HepG2 (cell line): ENCODE results near the gene METTL1. TPM values are rescaled to one million over a fixed set of nuclear protein-coding genes. Genes with fewer than 3 reads are reported as not detected.

ENCODE experiments used
- ATAC-seq: fragments of 200-7000 bp; cut with Tn5 transposase; 3 replicates; pipeline ENCODE4 v1.9.1; 2020; ENCODE audit warnings: mild to moderate bottlenecking, moderate library complexity
- BruUV-seq: library from RNA; stranded (reverse); fragments of 400-500 nt; replicated peaks from 2 replicates; lab custom pipeline; 2021; lab: Mats Ljungman, UMichigan
- CTCF ChIA-PET: fragments of 300-600 bp; formaldehyde crosslinking; extraction: SDS; loops from one replicate; lab custom pipeline; 2021; ENCODE audit warnings: low total read pairs, inconsistent platforms, low intra/inter-chr PET ratio; lab: Yijun Ruan, JAX
- POLR2A ChIA-PET: fragments of 350-600 bp; sonication (Branson Sonifier 250); formaldehyde crosslinking; loops from one replicate; lab custom pipeline; 2020; ENCODE audit warnings: antibody characterized with exemption, inconsistent platforms; lab: Yijun Ruan, JAX
- DNase-seq: peaks from one replicate; pipeline ENCODE4 v3.0.0-alpha.2; 2015; ENCODE audit warnings: low spot score
- FAIRE-seq: peaks from 3 replicates; lab custom pipeline; 2011; peaks lifted over from hg19 to GRCh38; lab: Jason Lieb, UNC
- H2AFZ ChIP-seq: one replicate; pipeline ENCODE4 v1.6.1; 2011; ENCODE audit warnings: low read length, inconsistent platforms
- H3K27ac ChIP-seq: fragments of 300-600 bp; 3 replicates; pipeline ENCODE4 v1.8.0; 2011; ENCODE audit warnings: mixed run types, mild to moderate bottlenecking, mixed read lengths, low read length, inconsistent platforms; ENCODE audit not compliant: insufficient read depth; ENCODE audit errors: extremely low read length
- H3K27me3 ChIP-seq, 2 experiments: fragments of 200-600 bp in 1 of 2; 2 replicates in 1 of 2; 3 replicates in 1 of 2; pipeline versions ENCODE4 v1.6.0 to v1.8.0; 2011; ENCODE audit warnings: low read length in 2 of 2, mild to moderate bottlenecking in 2 of 2, moderate library complexity in 2 of 2, inconsistent platforms in 1 of 2; ENCODE audit not compliant: insufficient read depth in 2 of 2, control insufficient read depth in 1 of 2
- H3K36me3 ChIP-seq, 2 experiments: fragments of 200-600 bp in 1 of 2; replicated peaks in 1 of 2; 2 replicates in 1 of 2; 3 replicates in 1 of 2; pipeline versions ENCODE4 v1.5.1 to v1.8.0; 2011; ENCODE audit warnings: low read length in 2 of 2, inconsistent platforms in 1 of 2; ENCODE audit not compliant: insufficient read depth in 2 of 2, control insufficient read depth in 1 of 2
- H3K4me1 ChIP-seq: 2 replicates; pipeline ENCODE4 v1.5.1; 2012; ENCODE audit warnings: low read length, inconsistent platforms; ENCODE audit not compliant: insufficient read depth
- H3K4me2 ChIP-seq: 2 replicates; pipeline ENCODE4 v1.6.0; 2011; ENCODE audit warnings: low read depth, low read length, inconsistent platforms
- H3K4me3 ChIP-seq, 3 experiments: fragments of 200-600 bp in 1 of 3; sonication (generic), shearing (Covaris generic) in 1 of 3; replicated peaks in 1 of 3; 2 replicates each; pipeline ENCODE4 v1.5.1; 2011 to 2016; ENCODE audit warnings: low read length in 3 of 3, inconsistent platforms in 2 of 3, low read depth in 2 of 3, mild to moderate bottlenecking in 2 of 3, control low read depth in 1 of 3, mixed read lengths in 1 of 3; ENCODE audit not compliant: insufficient read depth in 1 of 3
- H3K79me2 ChIP-seq: one replicate; pipeline ENCODE4 v1.6.1; 2011; ENCODE audit warnings: low read length, inconsistent platforms; ENCODE audit not compliant: insufficient read depth
- H3K9ac ChIP-seq: 2 replicates; pipeline ENCODE4 v1.6.0; 2011; ENCODE audit warnings: mild to moderate bottlenecking, low read depth, low read length, inconsistent platforms; ENCODE audit not compliant: insufficient read depth
- H3K9me3 ChIP-seq: 2 replicates; pipeline ENCODE4 v1.5.1; 2012; ENCODE audit warnings: mild to moderate bottlenecking, low read length
- H4K20me1 ChIP-seq: 2 replicates; pipeline ENCODE4 v1.6.0; 2011; ENCODE audit warnings: inconsistent platforms, mild to moderate bottlenecking, low read length, moderate library complexity; ENCODE audit not compliant: insufficient read depth
- GLI4 ChIP-seq: sonication (generic); formaldehyde crosslinking; IDR thresholded peaks from 2 replicates; pipeline ENCODE4 v1.5.1; 2020; ENCODE audit warnings: missing genetic modification reagents, mild to moderate bottlenecking, moderate library complexity, borderline replicate concordance
- GTF3A ChIP-seq: sonication (generic); formaldehyde crosslinking; conservative IDR thresholded peaks from 2 replicates; pipeline ENCODE4 v1.4.0; 2020; ENCODE audit warnings: mild to moderate bottlenecking, missing genetic modification reagents
- MXD3 ChIP-seq: IDR thresholded peaks from 2 replicates; pipeline ENCODE4 v1.6.1; 2016; ENCODE audit warnings: mild to moderate bottlenecking, missing biosample characterization, missing genetic modification reagents
- NAIF1 ChIP-seq: sonication (generic); formaldehyde crosslinking; IDR thresholded peaks from 2 replicates; pipeline ENCODE4 v1.5.0; 2020; ENCODE audit warnings: mild to moderate bottlenecking, missing genetic modification reagents, borderline replicate concordance
- SETDB1 ChIP-seq: sonication (generic); formaldehyde crosslinking; IDR thresholded peaks from 2 replicates; pipeline ENCODE4 v1.5.1; 2020; ENCODE audit warnings: missing genetic modification reagents, mild to moderate bottlenecking, borderline replicate concordance
- SKI ChIP-seq: fragments of 450-650 bp; IDR thresholded peaks from one replicate; pipeline ENCODE4 v1.6.1; 2018; ENCODE audit warnings: mild to moderate bottlenecking; ENCODE audit not compliant: partially characterized antibody
- ZBTB26 ChIP-seq: IDR thresholded peaks from 2 replicates; pipeline ENCODE4 v1.6.1; 2016; ENCODE audit warnings: missing compliant biosample characterization, missing genetic modification reagents, borderline replicate concordance
- ZNF335 ChIP-seq: sonication (generic); formaldehyde crosslinking; IDR thresholded peaks from 2 replicates; pipeline ENCODE4 v1.4.0; 2020; ENCODE audit warnings: missing genetic modification reagents
- ZNF619 ChIP-seq: sonication (generic); formaldehyde crosslinking; IDR thresholded peaks from 2 replicates; pipeline ENCODE4 v1.4.0; 2020; ENCODE audit warnings: mild to moderate bottlenecking, missing genetic modification reagents
- ZNF720 ChIP-seq: sonication (generic); formaldehyde crosslinking; IDR thresholded peaks from 2 replicates; pipeline ENCODE4 v1.4.0; 2020; ENCODE audit warnings: missing genetic modification reagents
- WGBS: methylation state at CpG from one replicate; pipeline ENCODE4 v1.1.6; 2017; ENCODE audit warnings: low lambda C conversion rate; 5-methylcytosine and 5-hydroxymethylcytosine counted together
- in situ Hi-C: cut with HindIII; loops from 2 replicates; pipeline ENCODE4 v1.10.0; 2017; ENCODE audit warnings: low pct_unique_long_range_greater_than_20kb; ENCODE audit not compliant: extremely low pct_ligation_motif_present
- intact Hi-C: fragments of 100-400 bp; cut with micrococcal nuclease; formaldehyde crosslinking; loops from one replicate; pipeline ENCODE4 v1.10.0; 2022; ENCODE audit not compliant: unreplicated experiment
- polyA plus RNA-seq, 8 experiments: library from polyadenylated mRNA; depleted of rRNA in 3 of 8; stranded (reverse) in 7 of 8; unstranded in 1 of 8; fragments of >200 nt; fragmentation: Illumina TruSeq in 4 of 8; extraction: Trizol in 4 of 8; gene quantifications; 2 replicates each; pipeline versions ENCODE4 v1.2.1 to v1.2.3, GENCODE V29; 2011 to 2016; ENCODE audit warnings: low read depth in 4 of 8, missing spikeins in 1 of 8, mixed read lengths in 1 of 8; ENCODE audit not compliant: insufficient read depth in 1 of 8
- total RNA-seq, 5 experiments: library from RNA; depleted of rRNA; stranded (reverse); fragments of >200 nt; fragmentation: Illumina TruSeq; extraction: Trizol; gene quantifications; 2 replicates each; pipeline ENCODE4 v1.2.3, GENCODE V29; 2016; ENCODE audit warnings: low read depth in 1 of 5
- TF ChIP-seq, protein P1 (sequence below): sonication (generic); formaldehyde crosslinking; IDR thresholded peaks from 2 replicates; pipeline ENCODE4 v1.4.0; 2020; ENCODE audit warnings: missing genetic modification reagents, borderline replicate concordance

METTL1 gene
- total and polyA plus RNA-seq, 2 of the 13 experiments (the other 11 are each of a cell fraction or from before 2014, with no cell fraction given) = 34.7 to 36.9 TPM

DNA sequence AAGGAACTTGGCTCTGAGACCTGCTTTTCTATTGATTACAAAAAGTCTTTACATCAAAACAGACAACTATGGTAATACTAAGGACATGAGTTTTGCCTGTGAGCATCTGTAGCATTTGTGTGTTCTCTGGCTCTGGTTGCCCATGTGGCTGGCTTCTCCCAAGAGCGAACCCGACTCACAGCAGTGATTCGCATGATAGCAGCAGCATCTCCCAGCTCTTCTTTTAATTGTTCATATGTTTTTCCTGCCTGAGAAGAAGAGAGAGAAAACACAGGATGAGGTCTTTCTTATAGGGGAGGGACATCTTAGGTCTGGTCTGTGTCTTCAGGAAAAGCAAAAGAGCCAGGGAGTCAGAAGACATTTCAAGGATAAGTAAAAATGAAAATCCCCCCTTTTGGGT, 29.1 kb upstream of the METTL1 start:
- peaks cover 8 to 35% of the 10 kb centered on the region in 2 experiments for H3K36me3 ChIP-seq
- no peaks in the 10 kb centered on the region for H3K79me2 ChIP-seq
- no peak overlapping the region for H3K4me3 ChIP-seq
- TF ChIP-seq ZNF335 (no peak), ZBTB26 (no peak), NAIF1 (CRISPR knock-in tag) (no peak), GTF3A (CRISPR knock-in tag) (no peak), ZNF619 (CRISPR knock-in tag) (no peak), SKI (no peak), SETDB1 (CRISPR knock-in tag) (no peak)
- POLR2A ChIA-PET = no interaction called here
- intact Hi-C loops = no loop called here
- FAIRE-seq = no peak
- DNase-seq = no peak
- H3K4me2 ChIP-seq = no peak overlapping the region
- H4K20me1 ChIP-seq = 0 out of 2 replicates have a peak, but pooled peaks cover 3% of the 10 kb centered on the region
- no peak overlapping the region for H2AFZ ChIP-seq
- BruUV-seq = no TSS peak
- ATAC-seq = no peak
- WGBS = 100% methylated on average over 3 of the region's 3 CpGs
- H3K27me3 ChIP-seq = no peaks in the 10 kb centered on the region
- no peak overlapping the region for H3K9ac ChIP-seq
- no peaks in the 10 kb centered on the region for H3K9me3 ChIP-seq
- H3K4me1 ChIP-seq = no peaks in the 10 kb centered on the region
- CTCF ChIA-PET = interaction anchor here (0.7 kb wide), 1 partner anchor 104 kb away, joined by 3 read pairs; no protein-coding TSS in a partner anchor
- no peak overlapping the region for H3K27ac ChIP-seq
- in situ Hi-C loops = no loop called here

DNA sequence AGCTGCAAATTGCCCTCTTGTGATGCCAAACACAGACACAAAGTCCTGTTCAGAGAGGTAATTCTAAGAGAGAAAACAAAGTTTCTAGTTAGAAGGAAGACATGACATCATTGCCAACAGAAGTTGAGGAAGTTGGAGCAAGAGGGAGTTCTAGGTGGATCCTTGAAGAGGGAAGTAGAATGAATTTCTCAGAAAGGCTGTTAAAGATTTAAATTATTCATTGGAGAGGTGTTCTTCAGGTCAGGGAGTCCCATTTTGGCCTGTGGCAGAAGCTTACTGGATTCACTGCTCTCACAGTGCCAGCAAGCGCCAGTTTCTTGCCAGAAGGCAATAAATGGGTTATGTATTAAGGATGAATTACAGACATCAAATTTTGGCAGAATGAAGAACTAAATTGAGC, 26.0 kb upstream of the METTL1 start:
- FAIRE-seq (no peak), DNase-seq (no peak), ATAC-seq (no peak)
- in situ Hi-C loops (no loop called here), intact Hi-C loops (no loop called here)
- H3K79me2 ChIP-seq = no peaks in the 10 kb centered on the region
- H3K9me3 ChIP-seq = no peaks in the 10 kb centered on the region
- 100% methylated on average over 1 of the region's 1 CpG for WGBS
- H3K4me2 ChIP-seq = no peak overlapping the region
- no peaks in the 10 kb centered on the region for H3K27me3 ChIP-seq
- ChIA-PET POLR2A (no interaction called here), CTCF (no interaction called here)
- no peak overlapping the region for H3K9ac ChIP-seq
- H3K36me3 ChIP-seq = peaks cover 11 to 55% of the 10 kb centered on the region in 2 experiments
- H3K4me3 ChIP-seq = no peak overlapping the region
- BruUV-seq = no TSS peak
- H3K27ac ChIP-seq = no peak overlapping the region
- H4K20me1 ChIP-seq = no peaks in the 10 kb centered on the region
- no peaks in the 10 kb centered on the region for H3K4me1 ChIP-seq
- no peak overlapping the region for H2AFZ ChIP-seq
- TF ChIP-seq, protein P1, sequence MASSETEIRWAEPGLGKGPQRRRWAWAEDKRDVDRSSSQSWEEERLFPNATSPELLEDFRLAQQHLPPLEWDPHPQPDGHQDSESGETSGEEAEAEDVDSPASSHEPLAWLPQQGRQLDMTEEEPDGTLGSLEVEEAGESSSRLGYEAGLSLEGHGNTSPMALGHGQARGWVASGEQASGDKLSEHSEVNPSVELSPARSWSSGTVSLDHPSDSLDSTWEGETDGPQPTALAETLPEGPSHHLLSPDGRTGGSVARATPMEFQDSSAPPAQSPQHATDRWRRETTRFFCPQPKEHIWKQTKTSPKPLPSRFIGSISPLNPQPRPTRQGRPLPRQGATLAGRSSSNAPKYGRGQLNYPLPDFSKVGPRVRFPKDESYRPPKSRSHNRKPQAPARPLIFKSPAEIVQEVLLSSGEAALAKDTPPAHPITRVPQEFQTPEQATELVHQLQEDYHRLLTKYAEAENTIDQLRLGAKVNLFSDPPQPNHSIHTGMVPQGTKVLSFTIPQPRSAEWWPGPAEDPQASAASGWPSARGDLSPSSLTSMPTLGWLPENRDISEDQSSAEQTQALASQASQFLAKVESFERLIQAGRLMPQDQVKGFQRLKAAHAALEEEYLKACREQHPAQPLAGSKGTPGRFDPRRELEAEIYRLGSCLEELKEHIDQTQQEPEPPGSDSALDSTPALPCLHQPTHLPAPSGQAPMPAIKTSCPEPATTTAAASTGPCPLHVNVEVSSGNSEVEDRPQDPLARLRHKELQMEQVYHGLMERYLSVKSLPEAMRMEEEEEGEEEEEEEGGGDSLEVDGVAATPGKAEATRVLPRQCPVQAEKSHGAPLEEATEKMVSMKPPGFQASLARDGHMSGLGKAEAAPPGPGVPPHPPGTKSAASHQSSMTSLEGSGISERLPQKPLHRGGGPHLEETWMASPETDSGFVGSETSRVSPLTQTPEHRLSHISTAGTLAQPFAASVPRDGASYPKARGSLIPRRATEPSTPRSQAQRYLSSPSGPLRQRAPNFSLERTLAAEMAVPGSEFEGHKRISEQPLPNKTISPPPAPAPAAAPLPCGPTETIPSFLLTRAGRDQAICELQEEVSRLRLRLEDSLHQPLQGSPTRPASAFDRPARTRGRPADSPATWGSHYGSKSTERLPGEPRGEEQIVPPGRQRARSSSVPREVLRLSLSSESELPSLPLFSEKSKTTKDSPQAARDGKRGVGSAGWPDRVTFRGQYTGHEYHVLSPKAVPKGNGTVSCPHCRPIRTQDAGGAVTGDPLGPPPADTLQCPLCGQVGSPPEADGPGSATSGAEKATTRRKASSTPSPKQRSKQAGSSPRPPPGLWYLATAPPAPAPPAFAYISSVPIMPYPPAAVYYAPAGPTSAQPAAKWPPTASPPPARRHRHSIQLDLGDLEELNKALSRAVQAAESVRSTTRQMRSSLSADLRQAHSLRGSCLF = no peak
- TF ChIP-seq GLI4 (CRISPR knock-in tag) (no peak), ZNF720 (CRISPR knock-in tag) (no peak), MXD3 (no peak)
